Measurements from ENCODE around the gene RPS6KC1.
"Not testable (repeated sequence)": the region's sequence is repeated elsewhere in the genome, so short reads cannot be mapped to it uniquely, and the experiment has no call there.

The RPS6KC1 gene

GRCh38 chr1:213032651-213033050 is 18.4 kb upstream of the RPS6KC1 start:
- H3K36me3 ChIP-seq (ENCODE audit: insufficient read depth, low read length) = no peaks in the 10 kb centered on the region
- no peak overlapping the region for H3K27ac ChIP-seq (ENCODE audit: low read depth, low read length)
- H3K4me1 ChIP-seq (ENCODE audit: insufficient read depth, low read length) = no peaks in the 10 kb centered on the region
- peaks cover 0 to 4% of the 10 kb centered on the region in 2 donors for H3K27me3 ChIP-seq (ENCODE audit: control insufficient read depth in 1 of 2, insufficient read depth in 2 of 2, low read length in 2 of 2)
- no peaks in the 10 kb centered on the region for H3K9me3 ChIP-seq (ENCODE audit: low read length)
- H3K4me3 ChIP-seq (ENCODE audit: low read depth in 1 of 2, low read length in 2 of 2) = no peak overlapping the region
- no peak overlapping the region for H3K9ac ChIP-seq (ENCODE audit: low read length)

GRCh38 chr1:213034713-213035112 is 16.3 kb upstream of the RPS6KC1 start:
- H3K4me1 ChIP-seq (ENCODE audit: insufficient read depth, low read length) = no peaks in the 10 kb centered on the region
- H3K27ac ChIP-seq (ENCODE audit: low read depth, low read length) = no peak overlapping the region
- no peak overlapping the region for H3K9ac ChIP-seq (ENCODE audit: low read length)
- H3K27me3 ChIP-seq (ENCODE audit: control insufficient read depth in 1 of 2, insufficient read depth in 2 of 2, low read length in 2 of 2) = peaks cover 0 to 4% of the 10 kb centered on the region in 2 donors
- H3K36me3 ChIP-seq (ENCODE audit: insufficient read depth, low read length) = no peaks in the 10 kb centered on the region
- no peaks in the 10 kb centered on the region for H3K9me3 ChIP-seq (ENCODE audit: low read length)
- H3K4me3 ChIP-seq (ENCODE audit: low read depth in 1 of 2, low read length in 2 of 2) = no peak overlapping the region

- no peak overlapping the region for H3K27ac ChIP-seq (ENCODE audit: low read depth, low read length)
- H3K9me3 ChIP-seq (ENCODE audit: low read length) = no peaks in the 10 kb centered on the region
- peaks cover 0 to 4% of the 10 kb centered on the region in 2 donors for H3K27me3 ChIP-seq (ENCODE audit: control insufficient read depth in 1 of 2, insufficient read depth in 2 of 2, low read length in 2 of 2)
- no peak overlapping the region for H3K9ac ChIP-seq (ENCODE audit: low read length)
- no peaks in the 10 kb centered on the region for H3K4me1 ChIP-seq (ENCODE audit: insufficient read depth, low read length)
- H3K36me3 ChIP-seq (ENCODE audit: insufficient read depth, low read length) = no peaks in the 10 kb centered on the region
- no peak overlapping the region for H3K4me3 ChIP-seq (ENCODE audit: low read depth in 1 of 2, low read length in 2 of 2)
Measured at GRCh38 chr1:213035573-213035972, 15.5 kb upstream of the RPS6KC1 start.

- no peak overlapping the region for H3K27ac ChIP-seq (ENCODE audit: low read depth, low read length)
- H3K9me3 ChIP-seq (ENCODE audit: low read length) = no peaks in the 10 kb centered on the region
- H3K27me3 ChIP-seq (ENCODE audit: control insufficient read depth in 1 of 2, insufficient read depth in 2 of 2, low read length in 2 of 2) = peaks cover 0 to 4% of the 10 kb centered on the region in 2 donors
- no peaks in the 10 kb centered on the region for H3K36me3 ChIP-seq (ENCODE audit: insufficient read depth, low read length)
- H3K4me1 ChIP-seq (ENCODE audit: insufficient read depth, low read length) = no peaks in the 10 kb centered on the region
- H3K4me3 ChIP-seq (ENCODE audit: low read depth in 1 of 2, low read length in 2 of 2) = no peak overlapping the region
- no peak overlapping the region for H3K9ac ChIP-seq (ENCODE audit: low read length)
Measured at GRCh38 chr1:213041443-213041842, 9.6 kb upstream of the RPS6KC1 start.

GRCh38 chr1:213045321-213046226 is 5.5 kb upstream of the RPS6KC1 start:
- H3K4me1 ChIP-seq (ENCODE audit: insufficient read depth, low read length); H3K36me3 ChIP-seq (ENCODE audit: insufficient read depth, low read length); H3K4me3 ChIP-seq (ENCODE audit: low read depth in 1 of 2, low read length in 2 of 2); H3K27me3 ChIP-seq (ENCODE audit: control insufficient read depth in 1 of 2, insufficient read depth in 2 of 2, low read length in 2 of 2); H3K9me3 ChIP-seq (ENCODE audit: low read length); H3K27ac ChIP-seq (ENCODE audit: low read depth, low read length); H3K9ac ChIP-seq (ENCODE audit: low read length): not testable (repeated sequence)

- Histone ChIP-seq H3K27ac (ENCODE audit: low read depth, low read length) (no peak overlapping the region), H3K4me3 (ENCODE audit: low read depth in 1 of 2, low read length in 2 of 2) (no peak overlapping the region), H3K9me3 (ENCODE audit: low read length) (no peaks in the 10 kb centered on the region), H3K9ac (ENCODE audit: low read length) (no peak overlapping the region), H3K36me3 (ENCODE audit: insufficient read depth, low read length) (no peaks in the 10 kb centered on the region), H3K27me3 (ENCODE audit: control insufficient read depth in 1 of 2, insufficient read depth in 2 of 2, low read length in 2 of 2) (no peaks in the 10 kb centered on the region), H3K4me1 (ENCODE audit: insufficient read depth, low read length) (peaks cover 25% of the 10 kb centered on the region)
Measured at GRCh38 chr1:213049232-213049631, 1.8 kb upstream of the RPS6KC1 start.

GRCh38 chr1:213050745-213051126 is 305 bp upstream of the RPS6KC1 start:
- peak overlapping the region; percentile 70 to 98 for H3K4me3 ChIP-seq (ENCODE audit: low read depth in 1 of 2, low read length in 2 of 2)
- H3K27me3 ChIP-seq (ENCODE audit: control insufficient read depth in 1 of 2, insufficient read depth in 2 of 2, low read length in 2 of 2) = no peaks in the 10 kb centered on the region
- no peaks in the 10 kb centered on the region for H3K36me3 ChIP-seq (ENCODE audit: insufficient read depth, low read length)
- H3K4me1 ChIP-seq (ENCODE audit: insufficient read depth, low read length) = peaks cover 25% of the 10 kb centered on the region
- H3K9me3 ChIP-seq (ENCODE audit: low read length) = no peaks in the 10 kb centered on the region
- peak overlapping the region; percentile 55 for H3K27ac ChIP-seq (ENCODE audit: low read depth, low read length)
- H3K9ac ChIP-seq (ENCODE audit: low read length) = peak overlapping the region; percentile 63

GRCh38 chr1:213051881-213052202 is 801 bp downstream of the RPS6KC1 start:
- H3K9me3 ChIP-seq (ENCODE audit: low read length) = no peaks in the 10 kb centered on the region
- H3K4me3 ChIP-seq (ENCODE audit: low read depth in 1 of 2, low read length in 2 of 2) = peak overlapping the region; percentile 70 to 98
- no peaks in the 10 kb centered on the region for H3K27me3 ChIP-seq (ENCODE audit: control insufficient read depth in 1 of 2, insufficient read depth in 2 of 2, low read length in 2 of 2)
- H3K27ac ChIP-seq (ENCODE audit: low read depth, low read length) = no peak overlapping the region
- H3K9ac ChIP-seq (ENCODE audit: low read length) = peak overlapping the region; percentile 58
- peaks cover 25% of the 10 kb centered on the region for H3K4me1 ChIP-seq (ENCODE audit: insufficient read depth, low read length)
- no peaks in the 10 kb centered on the region for H3K36me3 ChIP-seq (ENCODE audit: insufficient read depth, low read length)

GRCh38 chr1:213053455-213053854 is 2.4 kb downstream of the RPS6KC1 start:
- H3K27me3 ChIP-seq (ENCODE audit: control insufficient read depth in 1 of 2, insufficient read depth in 2 of 2, low read length in 2 of 2) = no peaks in the 10 kb centered on the region
- H3K4me3 ChIP-seq (ENCODE audit: low read depth in 1 of 2, low read length in 2 of 2) = no peak overlapping the region
- no peak overlapping the region for H3K27ac ChIP-seq (ENCODE audit: low read depth, low read length)
- peaks cover 25% of the 10 kb centered on the region for H3K4me1 ChIP-seq (ENCODE audit: insufficient read depth, low read length)
- no peaks in the 10 kb centered on the region for H3K9me3 ChIP-seq (ENCODE audit: low read length)
- no peaks in the 10 kb centered on the region for H3K36me3 ChIP-seq (ENCODE audit: insufficient read depth, low read length)
- H3K9ac ChIP-seq (ENCODE audit: low read length) = no peak overlapping the region

GRCh38 chr1:213054142-213054541 is 3.1 kb downstream of the RPS6KC1 start:
- Histone ChIP-seq H3K9me3 (ENCODE audit: low read length) (no peaks in the 10 kb centered on the region), H3K27ac (ENCODE audit: low read depth, low read length) (no peak overlapping the region), H3K9ac (ENCODE audit: low read length) (no peak overlapping the region), H3K36me3 (ENCODE audit: insufficient read depth, low read length) (no peaks in the 10 kb centered on the region), H3K27me3 (ENCODE audit: control insufficient read depth in 1 of 2, insufficient read depth in 2 of 2, low read length in 2 of 2) (no peaks in the 10 kb centered on the region), H3K4me1 (ENCODE audit: insufficient read depth, low read length) (peaks cover 25% of the 10 kb centered on the region), H3K4me3 (ENCODE audit: low read depth in 1 of 2, low read length in 2 of 2) (no peak overlapping the region)

- Histone ChIP-seq H3K4me3 (ENCODE audit: low read depth in 1 of 2, low read length in 2 of 2) (no peak overlapping the region), H3K27ac (ENCODE audit: low read depth, low read length) (no peak overlapping the region), H3K27me3 (ENCODE audit: control insufficient read depth in 1 of 2, insufficient read depth in 2 of 2, low read length in 2 of 2) (no peaks in the 10 kb centered on the region), H3K9ac (ENCODE audit: low read length) (no peak overlapping the region), H3K9me3 (ENCODE audit: low read length) (no peaks in the 10 kb centered on the region), H3K4me1 (ENCODE audit: insufficient read depth, low read length) (peaks cover 25% of the 10 kb centered on the region), H3K36me3 (ENCODE audit: insufficient read depth, low read length) (no peaks in the 10 kb centered on the region)
Measured at GRCh38 chr1:213054733-213055591, 3.9 kb downstream of the RPS6KC1 start.
